ENCODE measurements around the gene GATM. TPM values are rescaled to one million over a fixed set of nuclear protein-coding genes. Genes with fewer than 3 reads are reported as not detected.

The GATM gene
- total RNA-seq, 1 experiment from 2014 or later: 10.7 TPM

DNA sequence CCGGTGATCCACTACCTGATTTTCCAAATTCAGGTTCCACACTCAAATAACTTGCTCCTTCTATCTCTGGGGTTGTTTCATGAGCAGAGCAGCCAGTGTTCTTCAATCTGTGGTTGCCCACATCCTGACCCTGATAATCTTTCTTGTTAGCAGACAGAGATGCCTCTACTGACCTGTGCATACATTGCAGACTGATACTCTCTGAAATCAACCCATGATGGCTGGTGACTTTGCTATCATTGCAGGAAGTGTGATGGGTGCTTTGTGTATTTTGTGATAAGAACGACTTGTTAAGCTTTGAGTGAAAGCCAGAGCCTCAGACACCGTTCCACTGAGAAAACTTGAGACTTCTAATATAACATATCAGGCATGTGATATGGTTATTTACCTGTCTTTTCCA, 39.9 kb downstream of the GATM start:
- no peak overlapping the region for H3K27ac Mint-ChIP-seq
- H3T11ph ChIP-seq (ENCODE audit: low read length): no peak overlapping the region
- no peak overlapping the region for H2BK120ac ChIP-seq (ENCODE audit: low read depth, low read length, poor library complexity, severe bottlenecking)
- H2BK20ac ChIP-seq (ENCODE audit: low read depth, low read length, poor library complexity, severe bottlenecking): no peak overlapping the region
- H3K9me3 Mint-ChIP-seq: no peaks in the 10 kb centered on the region
- no peaks in the 10 kb centered on the region for H3K36me3 Mint-ChIP-seq (ENCODE audit: insufficient read depth in 1 of 3, low read depth in 3 of 3)
- no peaks in the 10 kb centered on the region for H3K4me1 Mint-ChIP-seq
- TF ChIP-seq, protein P1, sequence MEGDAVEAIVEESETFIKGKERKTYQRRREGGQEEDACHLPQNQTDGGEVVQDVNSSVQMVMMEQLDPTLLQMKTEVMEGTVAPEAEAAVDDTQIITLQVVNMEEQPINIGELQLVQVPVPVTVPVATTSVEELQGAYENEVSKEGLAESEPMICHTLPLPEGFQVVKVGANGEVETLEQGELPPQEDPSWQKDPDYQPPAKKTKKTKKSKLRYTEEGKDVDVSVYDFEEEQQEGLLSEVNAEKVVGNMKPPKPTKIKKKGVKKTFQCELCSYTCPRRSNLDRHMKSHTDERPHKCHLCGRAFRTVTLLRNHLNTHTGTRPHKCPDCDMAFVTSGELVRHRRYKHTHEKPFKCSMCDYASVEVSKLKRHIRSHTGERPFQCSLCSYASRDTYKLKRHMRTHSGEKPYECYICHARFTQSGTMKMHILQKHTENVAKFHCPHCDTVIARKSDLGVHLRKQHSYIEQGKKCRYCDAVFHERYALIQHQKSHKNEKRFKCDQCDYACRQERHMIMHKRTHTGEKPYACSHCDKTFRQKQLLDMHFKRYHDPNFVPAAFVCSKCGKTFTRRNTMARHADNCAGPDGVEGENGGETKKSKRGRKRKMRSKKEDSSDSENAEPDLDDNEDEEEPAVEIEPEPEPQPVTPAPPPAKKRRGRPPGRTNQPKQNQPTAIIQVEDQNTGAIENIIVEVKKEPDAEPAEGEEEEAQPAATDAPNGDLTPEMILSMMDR (conservative IDR thresholded peaks at IDR 0.05): no peak
- H3K9me3 ChIP-seq (ENCODE audit: control insufficient read depth, low read depth, low read length): no peaks in the 10 kb centered on the region
- H3K23ac ChIP-seq (ENCODE audit: insufficient read length, low read depth, low read length): no peak overlapping the region
- H3K4ac ChIP-seq (ENCODE audit: low read depth, low read length): no peak overlapping the region
- H4K5ac ChIP-seq (ENCODE audit: insufficient read length, low read depth, low read length): no peak overlapping the region
- no peak overlapping the region for H3K18ac ChIP-seq (ENCODE audit: insufficient read length, low read depth, low read length)
- no peak overlapping the region for H2BK15ac ChIP-seq (ENCODE audit: low read depth, low read length)
- no peak overlapping the region for H2AK5ac ChIP-seq (ENCODE audit: insufficient read length, low read length)
- no peaks in the 10 kb centered on the region for H3K4me1 ChIP-seq (ENCODE audit: insufficient read depth, low read length)
- no peak overlapping the region for H2BK5ac ChIP-seq (ENCODE audit: insufficient read length, low read length)
- no CpG with 5 or more reads among the region's 3 CpGs for WGBS (ENCODE audit: extremely low coverage, insufficient read length, low lambda C conversion rate)
- H4K8ac ChIP-seq (replicated peaks; ENCODE audit: insufficient read length, low read depth, low read length): no peak overlapping the region
- H3K79me1 ChIP-seq (ENCODE audit: insufficient read depth, low read depth, low read length, poor library complexity, severe bottlenecking): no peaks in the 10 kb centered on the region
- H3K14ac ChIP-seq (ENCODE audit: insufficient read depth, low read length): no peak overlapping the region
- H2AFZ ChIP-seq (ENCODE audit: low read length): no peak overlapping the region
- no peak overlapping the region for H3K4me2 ChIP-seq (ENCODE audit: insufficient read depth, insufficient read length, low read length)
- H4K20me1 ChIP-seq (ENCODE audit: control insufficient read depth, insufficient read depth, insufficient read length): no peaks in the 10 kb centered on the region
- no peak for DNase-seq
- H2BK12ac ChIP-seq (ENCODE audit: insufficient read length, low read depth, low read length): no peak overlapping the region
- no peaks in the 10 kb centered on the region for H3K23me2 ChIP-seq (ENCODE audit: insufficient read length, low read depth, low read length, poor library complexity, severe bottlenecking)
- H3K27me3 ChIP-seq (ENCODE audit: insufficient read depth, low read length): no peaks in the 10 kb centered on the region
- H3K27ac ChIP-seq (ENCODE audit: insufficient read length, low read depth, low read length): no peak overlapping the region
- H3K27me3 Mint-ChIP-seq (ENCODE audit: low read depth): peaks cover 9% of the 10 kb centered on the region
- H3K4me3 Mint-ChIP-seq: no peak overlapping the region
- no peak overlapping the region for H3K56ac ChIP-seq (ENCODE audit: insufficient read length, low read depth, low read length)
- H3K79me2 ChIP-seq (ENCODE audit: insufficient read depth, low read length): no peaks in the 10 kb centered on the region
- no peak overlapping the region for H4K91ac ChIP-seq (ENCODE audit: insufficient read length, low read depth, low read length)
- H3K9ac ChIP-seq (ENCODE audit: extremely low read depth, insufficient read length, low read length): no peak overlapping the region

All from H9 (cell line).